A673 (cell line): ENCODE measurements around the gene FAM168A. TPM values are rescaled to one million over a fixed set of nuclear protein-coding genes. Genes with fewer than 3 reads are reported as not detected.

Experiments
- BruUV-seq: library from RNA; stranded (reverse); fragments of 400-500 nt; replicated peaks from 2 replicates; lab custom pipeline; 2021; lab: Mats Ljungman, UMichigan
- CTCF ChIA-PET: fragments of 300-600 bp; sonication (Branson Sonifier 250); formaldehyde crosslinking; loops from one replicate; lab custom pipeline; 2022; ENCODE audit warnings: antibody characterized with exemption; lab: Charles Lee
- POLR2A ChIA-PET: fragments of 300-600 bp; sonication (Branson Sonifier 250); formaldehyde crosslinking; loops from one replicate; lab custom pipeline; 2022; ENCODE audit warnings: antibody characterized with exemption; ENCODE audit not compliant: low non-redundant PET; lab: Charles Lee
- DNase-seq: peaks from one replicate; pipeline ENCODE4 v3.0.0-alpha.2; 2015; ENCODE audit warnings: low spot score
- H3K27ac ChIP-seq: fragments of 200-600 bp; sonication (generic); 2 replicates; pipeline ENCODE4 v1.5.1; 2016; ENCODE audit warnings: mixed run types, low read depth, mild to moderate bottlenecking, mixed read lengths, antibody characterized with exemption, low read length; ENCODE audit not compliant: poor library complexity, severe bottlenecking
- H3K27me3 ChIP-seq: fragments of 200-600 bp; sonication (generic); replicated peaks from 2 replicates; pipeline ENCODE4 v1.6.1; 2017; ENCODE audit warnings: mixed run types, low read depth, mild to moderate bottlenecking, mixed read lengths, antibody characterized with exemption, low read length; ENCODE audit not compliant: insufficient read depth, poor library complexity
- H3K36me3 ChIP-seq: fragments of 200-600 bp; sonication (generic); 2 replicates; pipeline ENCODE4 v1.6.1; 2016; ENCODE audit warnings: mixed run types, mild to moderate bottlenecking, mixed read lengths, antibody characterized with exemption, low read length; ENCODE audit not compliant: insufficient read depth, poor library complexity, severe bottlenecking
- H3K4me1 ChIP-seq: fragments of 200-600 bp; sonication (generic); 2 replicates; pipeline ENCODE4 v1.6.1; 2017; ENCODE audit warnings: mixed run types, mild to moderate bottlenecking, mixed read lengths, antibody characterized with exemption, low read length; ENCODE audit not compliant: insufficient read depth, poor library complexity, severe bottlenecking
- H3K4me3 ChIP-seq: fragments of 200-600 bp; sonication (generic); 2 replicates; pipeline ENCODE4 v1.5.1; 2016; ENCODE audit warnings: low read depth, mixed run types, mild to moderate bottlenecking, mixed read lengths, low read length; ENCODE audit not compliant: poor library complexity, severe bottlenecking
- H3K9me3 ChIP-seq: fragments of 200-600 bp; sonication (generic); 2 replicates; pipeline ENCODE4 v1.6.1; 2016; ENCODE audit warnings: mixed run types, low read depth, mild to moderate bottlenecking, mixed read lengths, antibody characterized with exemption, low read length; ENCODE audit not compliant: poor library complexity, severe bottlenecking
- EZH2 ChIP-seq: fragments of 200-600 bp; sonication (generic); IDR thresholded peaks from 2 replicates; pipeline ENCODE4 v1.6.1; 2017; ENCODE audit warnings: borderline replicate concordance, low read depth, mild to moderate bottlenecking, mixed read lengths, antibody characterized with exemption, low read length; ENCODE audit not compliant: poor library complexity, severe bottlenecking
- intact Hi-C: fragments of 100-400 bp; cut with micrococcal nuclease; formaldehyde crosslinking; loops from one replicate; pipeline ENCODE4 v1.10.0; 2022; ENCODE audit not compliant: unreplicated experiment
- total RNA-seq: library from RNA; stranded (reverse); gene quantifications from 2 replicates; pipeline ENCODE4 v1.2.3, GENCODE V29; 2021
- TF ChIP-seq, protein P1 (sequence below): fragments of 300-800, 200-600 bp; sonication (generic); conservative IDR thresholded peaks from 2 replicates; pipeline ENCODE4 v1.5.1; 2017; ENCODE audit warnings: low read depth, mild to moderate bottlenecking, antibody characterized with exemption, low read length, moderate library complexity, mixed read lengths

The FAM168A gene
- total RNA-seq, 1 experiment from 2014 or later: 46.1 TPM

DNA sequence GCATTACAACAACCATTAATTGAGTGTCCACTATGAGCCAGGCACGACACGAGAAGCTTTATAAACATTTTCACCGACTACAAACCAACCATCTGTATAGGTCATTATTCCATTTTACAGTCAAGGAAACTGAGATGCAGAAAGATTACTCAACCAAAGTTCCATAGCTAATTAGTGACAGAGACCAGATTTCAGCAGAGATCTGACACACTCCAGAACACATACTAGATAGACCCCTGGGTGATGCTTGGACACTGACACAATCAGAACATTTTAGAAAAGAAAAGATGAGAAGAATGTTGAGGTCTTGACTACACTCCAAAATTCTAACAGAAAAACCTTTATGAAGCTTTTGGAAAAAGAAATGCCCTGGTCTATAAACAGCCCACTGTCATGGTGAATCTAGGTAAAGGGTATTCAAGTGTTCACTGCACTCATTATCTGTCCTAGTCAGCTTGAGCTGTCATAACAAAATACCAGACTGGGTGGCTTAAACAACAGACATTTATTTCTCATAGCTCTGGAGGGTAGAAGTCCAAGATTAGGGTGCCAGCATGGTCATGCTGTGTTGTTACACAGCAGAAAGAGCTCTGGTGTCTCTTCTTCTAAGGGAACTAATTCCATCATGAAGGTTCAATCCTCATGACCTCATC is 132.8 kb downstream of the FAM168A start:
- BruUV-seq: no TSS peak
- Histone ChIP-seq H3K27ac (no peak overlapping the region), H3K36me3 (no peaks in the 10 kb centered on the region), H3K9me3 (no peaks in the 10 kb centered on the region), H3K27me3 (no peaks in the 10 kb centered on the region), H3K4me3 (no peak overlapping the region), H3K4me1 (no peaks in the 10 kb centered on the region)
- DNase-seq: no peak
- CTCF ChIA-PET: interaction anchor here (0.6 kb wide), 1 partner anchor 156 kb away, joined by 4 read pairs; no protein-coding TSS in a partner anchor
- intact Hi-C loops: no loop called here
- no peak for TF ChIP-seq EZH2
- TF ChIP-seq, protein P1, sequence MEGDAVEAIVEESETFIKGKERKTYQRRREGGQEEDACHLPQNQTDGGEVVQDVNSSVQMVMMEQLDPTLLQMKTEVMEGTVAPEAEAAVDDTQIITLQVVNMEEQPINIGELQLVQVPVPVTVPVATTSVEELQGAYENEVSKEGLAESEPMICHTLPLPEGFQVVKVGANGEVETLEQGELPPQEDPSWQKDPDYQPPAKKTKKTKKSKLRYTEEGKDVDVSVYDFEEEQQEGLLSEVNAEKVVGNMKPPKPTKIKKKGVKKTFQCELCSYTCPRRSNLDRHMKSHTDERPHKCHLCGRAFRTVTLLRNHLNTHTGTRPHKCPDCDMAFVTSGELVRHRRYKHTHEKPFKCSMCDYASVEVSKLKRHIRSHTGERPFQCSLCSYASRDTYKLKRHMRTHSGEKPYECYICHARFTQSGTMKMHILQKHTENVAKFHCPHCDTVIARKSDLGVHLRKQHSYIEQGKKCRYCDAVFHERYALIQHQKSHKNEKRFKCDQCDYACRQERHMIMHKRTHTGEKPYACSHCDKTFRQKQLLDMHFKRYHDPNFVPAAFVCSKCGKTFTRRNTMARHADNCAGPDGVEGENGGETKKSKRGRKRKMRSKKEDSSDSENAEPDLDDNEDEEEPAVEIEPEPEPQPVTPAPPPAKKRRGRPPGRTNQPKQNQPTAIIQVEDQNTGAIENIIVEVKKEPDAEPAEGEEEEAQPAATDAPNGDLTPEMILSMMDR: no peak
- POLR2A ChIA-PET: interaction anchor here (0.6 kb wide), 1 partner anchor 218 kb away, joined by 15 read pairs; no protein-coding TSS in a partner anchor

DNA sequence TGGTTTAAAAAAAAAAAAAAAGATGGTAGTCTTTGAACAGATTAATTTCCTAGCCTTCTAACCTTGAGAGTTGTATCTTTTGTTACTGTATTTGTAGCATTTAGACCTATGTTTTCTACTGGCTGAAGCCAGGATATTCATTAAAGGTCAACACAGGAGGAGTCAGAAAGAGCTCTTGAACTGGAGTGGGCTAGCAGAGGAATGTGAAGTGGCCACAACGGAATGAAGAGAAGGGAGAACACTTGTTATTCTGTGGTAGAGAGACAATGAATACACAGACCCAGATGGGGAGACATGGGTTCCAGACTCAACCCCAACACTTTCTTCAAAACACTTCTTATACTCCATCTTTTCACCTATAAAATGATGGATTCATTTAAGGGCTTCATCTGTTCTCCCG is 133.6 kb downstream of the FAM168A start:
- TF ChIP-seq, protein P1: no peak
- TF ChIP-seq EZH2: no peak
- no peaks in the 10 kb centered on the region for H3K9me3 ChIP-seq
- no peak for DNase-seq
- no peak overlapping the region for H3K4me3 ChIP-seq
- no peaks in the 10 kb centered on the region for H3K36me3 ChIP-seq
- intact Hi-C loops: no loop called here
- POLR2A ChIA-PET: interaction anchor here (0.6 kb wide), 1 partner anchor 218 kb away, joined by 15 read pairs; no protein-coding TSS in a partner anchor
- no peaks in the 10 kb centered on the region for H3K4me1 ChIP-seq
- no peaks in the 10 kb centered on the region for H3K27me3 ChIP-seq
- no peak overlapping the region for H3K27ac ChIP-seq
- no TSS peak for BruUV-seq
- CTCF ChIA-PET: no interaction called here

DNA sequence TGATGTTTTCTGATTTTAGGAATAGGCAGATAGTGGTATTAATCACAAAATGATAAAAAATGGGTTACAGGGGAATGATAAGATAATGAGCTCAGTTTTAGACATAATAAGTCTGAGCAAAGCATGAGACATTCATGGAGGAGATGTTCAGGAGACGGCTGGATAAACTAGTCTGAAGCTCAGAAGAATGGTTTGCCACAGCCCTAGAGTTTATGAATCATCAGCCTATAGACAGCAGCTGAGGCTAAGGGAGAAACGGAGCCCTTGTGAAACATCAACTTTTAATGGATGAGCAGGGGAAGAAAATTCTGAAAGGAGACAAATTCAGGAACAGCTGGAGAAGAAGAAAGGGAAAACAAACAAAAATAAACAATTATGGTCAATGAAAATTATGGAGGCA is 134.6 kb downstream of the FAM168A start:
- Histone ChIP-seq H3K4me1 (no peaks in the 10 kb centered on the region), H3K36me3 (no peaks in the 10 kb centered on the region), H3K27ac (no peak overlapping the region), H3K27me3 (no peaks in the 10 kb centered on the region), H3K4me3 (no peak overlapping the region), H3K9me3 (no peaks in the 10 kb centered on the region)
- TF ChIP-seq, protein P1: no peak
- no peak for TF ChIP-seq EZH2
- no TSS peak for BruUV-seq
- ChIA-PET CTCF (no interaction called here), POLR2A (no interaction called here)
- no peak for DNase-seq
- intact Hi-C loops: no loop called here
